ENCODE data around the gene CRIP2. TPM values are rescaled to one million over a fixed set of nuclear protein-coding genes. Genes with fewer than 3 reads are reported as not detected.

The CRIP2 gene
- total and polyA plus RNA-seq, 2 donors (not counting 1 experiment from before 2014, with no cell fraction given) = 6.0 to 81.6 TPM

DNA sequence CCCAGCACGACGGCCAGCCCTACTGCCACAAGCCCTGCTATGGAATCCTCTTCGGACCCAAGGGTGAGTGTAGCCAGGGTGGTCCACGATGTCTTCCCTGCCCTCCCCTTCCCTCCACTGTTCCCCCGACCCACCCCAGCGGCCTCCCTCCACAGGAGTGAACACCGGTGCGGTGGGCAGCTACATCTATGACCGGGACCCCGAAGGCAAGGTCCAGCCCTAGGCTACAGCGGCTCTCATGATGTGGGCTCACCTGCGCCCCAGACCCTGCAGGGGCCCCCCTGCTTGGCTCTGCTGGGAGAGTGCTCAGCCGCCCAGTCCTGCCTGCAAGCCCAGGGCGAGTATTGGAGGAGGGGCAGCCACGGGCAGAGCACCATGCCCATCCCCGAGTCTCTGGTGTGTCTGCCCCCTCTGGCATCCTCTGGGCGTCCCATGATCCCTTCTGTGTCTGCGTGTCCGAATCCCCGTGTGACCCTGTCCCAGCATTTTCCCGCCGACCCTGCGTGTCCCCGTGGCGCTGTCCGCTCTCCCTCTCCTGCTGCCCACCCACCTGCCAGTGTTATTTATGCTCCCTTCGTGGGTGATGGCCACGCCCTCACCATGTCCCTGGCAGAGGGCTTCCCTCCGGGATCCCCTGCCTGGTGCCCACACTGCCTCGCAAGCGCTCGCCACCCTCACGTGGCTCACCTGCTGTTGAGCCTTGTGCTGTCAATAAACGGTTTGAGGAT is 5.0 kb downstream of the CRIP2 start:
- Mint-ChIP-seq H3K27me3 (no peaks in the 10 kb centered on the region), H3K27ac (peak overlapping the region; percentile 100), H3K4me1 (peaks cover 65% of the 10 kb centered on the region), H3K9me3 (ENCODE audit: insufficient read depth) (no peaks in the 10 kb centered on the region), H3K4me3 (peak overlapping the region; percentile 50)
- Histone ChIP-seq H3K9ac (ENCODE audit: low read length) (no peak overlapping the region), H3K9me3 (ENCODE audit: control extremely low read depth in 1 of 3, control insufficient read depth in 2 of 3, insufficient read depth in 1 of 3, low read length in 2 of 3) (peaks cover 0 to 32% (median 0%) of the 10 kb centered on the region in 3 donors), H3K27me3 (replicated peaks in 1 of 4; ENCODE audit: control extremely low read depth in 1 of 4, control insufficient read depth in 3 of 4, insufficient read depth in 4 of 4, low read length in 3 of 4) (peaks cover 0 to 26% (median 10%) of the 10 kb centered on the region in 4 experiments), H3K79me2 (ENCODE audit: control insufficient read depth, insufficient read depth, low read length) (no peaks in the 10 kb centered on the region), H3K4me1 (ENCODE audit: control insufficient read depth in 2 of 2, insufficient read depth in 2 of 2, low read length in 2 of 2) (peaks cover 71 to 84% of the 10 kb centered on the region in 2 donors), H3K4me2 (replicated peaks; ENCODE audit: low read depth, low read length, poor library complexity, severe bottlenecking) (peak overlapping the region; percentile 100), H3K36me3 (replicated peaks in 1 of 2; ENCODE audit: control extremely low read depth in 1 of 2, control insufficient read depth in 1 of 2, extremely low read depth in 1 of 2, insufficient read depth in 2 of 2, low read length in 1 of 2) (no peaks in the 10 kb centered on the region), H3K4me3 (ENCODE audit: control extremely low read depth in 1 of 5, extremely low read depth in 1 of 5, insufficient read depth in 1 of 5, low read depth in 2 of 5, low read length in 4 of 5) (no peak overlapping the region), H3K27ac (ENCODE audit: low read length in 2 of 2) (peak overlapping the region in 1 of 2 donors; percentile 99), H2AFZ (ENCODE audit: insufficient read depth, low read depth, low read length, poor library complexity, severe bottlenecking) (no peak overlapping the region), H4K20me1 (ENCODE audit: control insufficient read depth, insufficient read depth, low read length, poor library complexity, severe bottlenecking) (peaks cover 10% of the 10 kb centered on the region)
- TF ChIP-seq EZH2 (IDR thresholded peaks at IDR 0.05; ENCODE audit: borderline replicate concordance, insufficient read depth, low read depth, low read length, poor library complexity, severe bottlenecking) = no peak
- no peak for TF ChIP-seq CTCF (IDR thresholded peaks at IDR 0.05)
- 47% methylated on average over 34 of the region's 34 CpGs for WGBS (ENCODE audit: insufficient coverage)
- DNase-seq (peak; percentile 65), ATAC-seq (ENCODE audit: low read depth) (no peak)
- CTCF ChIA-PET = interaction anchor here (1.2 to 7.3 kb wide), 5 partner anchors 11 to 109 kb away, joined by 4 to 121 read pairs (median 13); partner anchors contain the start of gene TEDC1
- POLR2A ChIA-PET = no interaction called here
- intact Hi-C loops (cut with micrococcal nuclease) = loop anchor here (10.0 kb wide), 1 partner anchor 415 kb away; the partner anchor contains the start of gene GPR132

All from B cell (primary cell).